IMR-90 (cell line): ENCODE data around the gene RNU6-9. TPM values are rescaled to one million over a fixed set of nuclear protein-coding genes. Genes with fewer than 3 reads are reported as not detected.

Experiments
- ATAC-seq: fragments of 200-7000 bp; cut with Tn5 transposase; 2 replicates; pipeline ENCODE4 v1.9.1; 2020; ENCODE audit warnings: low read depth, mild to moderate bottlenecking, moderate library complexity
- BruUV-seq: library from RNA; stranded (reverse); fragments of 400-500 nt; replicated peaks from 2 replicates; lab custom pipeline; 2021; lab: Mats Ljungman, UMichigan
- CTCF ChIA-PET: fragments of 300-600 bp; formaldehyde crosslinking; extraction: SDS; loops from one replicate; lab custom pipeline; 2021; ENCODE audit warnings: antibody characterized with exemption; lab: Yijun Ruan, JAX
- POLR2A ChIA-PET: fragments of 300-600 bp; sonication (Branson Sonifier 250); formaldehyde crosslinking; loops from one replicate; lab custom pipeline; 2022; ENCODE audit warnings: antibody characterized with exemption; ENCODE audit not compliant: unreplicated experiment; lab: Charles Lee
- DNase-seq: peaks from one replicate; pipeline ENCODE4 v3.0.0; 2013
- H2AFZ ChIP-seq: replicated peaks from 2 replicates; pipeline ENCODE3; 2013; ENCODE audit warnings: low read length, mild to moderate bottlenecking; ENCODE audit not compliant: poor library complexity
- H2AK5ac ChIP-seq: 2 replicates; pipeline ENCODE4 v1.6.1; 2013; ENCODE audit warnings: low read depth, low read length, inconsistent platforms
- H2AK9ac ChIP-seq: replicated peaks from 2 replicates; pipeline ENCODE3; 2013; ENCODE audit warnings: mild to moderate bottlenecking, low read depth, low read length, moderate library complexity; ENCODE audit not compliant: poor library complexity
- H2BK120ac ChIP-seq: 2 replicates; pipeline ENCODE4 v1.6.1; 2013; ENCODE audit warnings: low read depth, low read length, inconsistent platforms
- H2BK15ac ChIP-seq: 3 replicates; pipeline ENCODE4 v1.6.1; 2013; ENCODE audit warnings: low read depth, low read length, inconsistent platforms
- H2BK20ac ChIP-seq: 2 replicates; pipeline ENCODE4 v1.6.1; 2013; ENCODE audit warnings: low read depth, mild to moderate bottlenecking, inconsistent platforms, low read length, moderate library complexity
- H2BK5ac ChIP-seq: 2 replicates; pipeline ENCODE4 v1.6.1; 2013; ENCODE audit warnings: mild to moderate bottlenecking, low read depth, low read length, inconsistent platforms; ENCODE audit not compliant: poor library complexity, severe bottlenecking
- H3K14ac ChIP-seq: replicated peaks from 2 replicates; pipeline ENCODE4 v1.6.1; 2013; ENCODE audit warnings: low read depth, low read length, inconsistent platforms
- H3K18ac ChIP-seq: 2 replicates; pipeline ENCODE4 v1.6.1; 2013; ENCODE audit warnings: low read depth, low read length, control low read depth
- H3K23ac ChIP-seq: 2 replicates; pipeline ENCODE4 v1.6.1; 2013; ENCODE audit warnings: low read depth, low read length, inconsistent platforms
- H3K27ac ChIP-seq: 2 replicates; pipeline ENCODE4 v1.5.1; 2013; ENCODE audit warnings: mild to moderate bottlenecking, control low read depth, low read length; ENCODE audit not compliant: insufficient read depth
- H3K27me3 ChIP-seq: 2 replicates; pipeline ENCODE4 v1.6.1; 2013; ENCODE audit warnings: low read length; ENCODE audit not compliant: control insufficient read depth, insufficient read depth
- H3K36me3 ChIP-seq: 2 replicates; pipeline ENCODE4 v1.6.1; 2013; ENCODE audit warnings: low read length, mixed read lengths; ENCODE audit not compliant: control insufficient read depth, insufficient read depth
- H3K4ac ChIP-seq: 2 replicates; pipeline ENCODE4 v1.6.1; 2013; ENCODE audit warnings: low read depth, low read length, inconsistent platforms
- H3K4me1 ChIP-seq: 2 replicates; pipeline ENCODE4 v1.6.1; 2013; ENCODE audit warnings: low read length, mixed read lengths; ENCODE audit not compliant: control insufficient read depth, insufficient read depth
- H3K4me2 ChIP-seq: 2 replicates; pipeline ENCODE4 v1.6.1; 2013; ENCODE audit warnings: low read depth, mild to moderate bottlenecking, control low read depth, low read length, moderate library complexity
- H3K4me3 ChIP-seq: 2 replicates; pipeline ENCODE4 v1.5.1; 2013; ENCODE audit warnings: low read depth, mild to moderate bottlenecking, control low read depth, low read length, moderate library complexity; ENCODE audit not compliant: insufficient read depth
- H3K56ac ChIP-seq: 2 replicates; pipeline ENCODE4 v1.6.1; 2013; ENCODE audit warnings: low read length, inconsistent platforms; ENCODE audit not compliant: insufficient read depth; ENCODE audit errors: extremely low read depth
- H3K79me1 ChIP-seq, 2 experiments: 2 replicates each; pipeline ENCODE4 v1.6.1; 2013; ENCODE audit warnings: low read length in 2 of 2, inconsistent platforms in 1 of 2, low read depth in 1 of 2
- H3K9ac ChIP-seq: 2 replicates; pipeline ENCODE4 v1.6.1; 2013; ENCODE audit warnings: low read depth, low read length, control low read depth
- H3K9me1 ChIP-seq: 2 replicates; pipeline ENCODE4 v1.6.1; 2013; ENCODE audit warnings: low read length, inconsistent platforms; ENCODE audit not compliant: insufficient read depth
- H3K9me3 ChIP-seq: 2 replicates; pipeline ENCODE4 v1.6.1; 2013; ENCODE audit warnings: low read length; ENCODE audit not compliant: control insufficient read depth, insufficient read depth
- H4K20me1 ChIP-seq: 2 replicates; pipeline ENCODE4 v1.6.1; 2013; ENCODE audit warnings: low read length, inconsistent platforms; ENCODE audit not compliant: insufficient read depth
- H4K5ac ChIP-seq: 2 replicates; pipeline ENCODE4 v1.6.1; 2013; ENCODE audit warnings: mild to moderate bottlenecking, low read depth, low read length, control low read depth
- H4K8ac ChIP-seq, 2 experiments: 2 replicates each; pipeline ENCODE4 v1.6.1; 2013; ENCODE audit warnings: low read depth in 2 of 2, low read length in 2 of 2, control low read depth in 1 of 2, inconsistent platforms in 1 of 2
- H4K91ac ChIP-seq: 2 replicates; pipeline ENCODE4 v1.6.1; 2013; ENCODE audit warnings: low read depth, low read length, inconsistent platforms; ENCODE audit not compliant: insufficient read depth
- BHLHE40 ChIP-seq: fragments of 150-350 bp; IDR thresholded peaks from 2 replicates; pipeline ENCODE4 v1.6.1; 2016; ENCODE audit warnings: mild to moderate bottlenecking, low read depth, low read length
- CEBPB ChIP-seq: IDR thresholded peaks from 2 replicates; pipeline ENCODE4 v1.6.1; 2012; ENCODE audit warnings: low read depth, low read length, improper control_type of control experiment
- CHD1 ChIP-seq: IDR thresholded peaks from 2 replicates; pipeline ENCODE4 v1.6.1; 2012; ENCODE audit warnings: low read depth, low read length, improper control_type of control experiment
- FOS ChIP-seq: fragments of 150-350 bp; IDR thresholded peaks from 2 replicates; pipeline ENCODE4 v1.6.1; 2016; ENCODE audit warnings: low read depth, low read length
- MAFK ChIP-seq: IDR thresholded peaks from 2 replicates; pipeline ENCODE4 v1.6.1; 2012; ENCODE audit warnings: low read depth, low read length, improper control_type of control experiment
- MAZ ChIP-seq: IDR thresholded peaks from 2 replicates; pipeline ENCODE4 v1.6.1; 2012; ENCODE audit warnings: low read depth, mild to moderate bottlenecking, low read length, improper control_type of control experiment, moderate library complexity, borderline replicate concordance
- MXI1 ChIP-seq: IDR thresholded peaks from 2 replicates; pipeline ENCODE4 v1.6.1; 2012; ENCODE audit warnings: low read depth, mild to moderate bottlenecking, low read length, moderate library complexity, borderline replicate concordance
- NFE2L2 ChIP-seq: fragments of 150-350 bp; IDR thresholded peaks from 2 replicates; pipeline ENCODE4 v1.6.1; 2016; ENCODE audit warnings: low read depth, mild to moderate bottlenecking, low read length
- POLR2A ChIP-seq: IDR thresholded peaks from 2 replicates; pipeline ENCODE4 v1.6.1; 2012; ENCODE audit warnings: mild to moderate bottlenecking, low read depth, low read length
- RAD21 ChIP-seq: IDR thresholded peaks from 2 replicates; pipeline ENCODE4 v1.6.1; 2012; ENCODE audit warnings: low read length, improper control_type of control experiment
- RCOR1 ChIP-seq: IDR thresholded peaks from 2 replicates; pipeline ENCODE4 v1.6.1; 2012; ENCODE audit warnings: mild to moderate bottlenecking, low read length, improper control_type of control experiment; ENCODE audit not compliant: insufficient replicate concordance
- RFX5 ChIP-seq: IDR thresholded peaks from 2 replicates; pipeline ENCODE4 v1.8.0; 2012; ENCODE audit warnings: low read depth, mild to moderate bottlenecking, low read length, moderate library complexity
- SMC3 ChIP-seq: fragments of 150-350 bp; IDR thresholded peaks from 2 replicates; pipeline ENCODE4 v1.6.1; 2016; ENCODE audit warnings: low read depth, mild to moderate bottlenecking, antibody characterized with exemption, low read length, moderate library complexity
- WGBS, 2 experiments: methylation state at CpG; one replicate each; pipeline versions ENCODE4 v1.1.5 to v1.1.7; 2013; ENCODE audit warnings: missing lambda C conversion rate in 2 of 2; ENCODE audit not compliant: insufficient read length in 1 of 2; ENCODE audit errors: extremely low coverage in 2 of 2; 5-methylcytosine and 5-hydroxymethylcytosine counted together
- dilution Hi-C: fragments of 300-500 bp; cut with HindIII; formaldehyde crosslinking; loops from one replicate; pipeline ENCODE4 v1.14.3; 2018; ENCODE audit warnings: low sequenced_read_pairs; ENCODE audit not compliant: unreplicated experiment
- in situ Hi-C: fragments of 300-500 bp; cut with MboI; formaldehyde crosslinking; loops from 3 replicates; pipeline ENCODE4 v1.14.3; 2019; ENCODE audit warnings: low sequenced_read_pairs, inconsistent platforms, mixed read lengths
- intact Hi-C: fragments of 100-400 bp; cut with micrococcal nuclease; formaldehyde crosslinking; loops from 2 replicates; pipeline ENCODE4 v1.10.0; 2022
- polyA plus RNA-seq, 3 experiments: library from polyadenylated mRNA; depleted of rRNA; stranded (reverse); fragments of >200 nt; gene quantifications; 2 replicates each; pipeline ENCODE4 v1.2.3, GENCODE V29; 2012; ENCODE audit warnings: low replicate concordance in 1 of 3
- total RNA-seq: library from RNA; depleted of rRNA; stranded (reverse); fragments of >200 nt; gene quantifications from 2 replicates; pipeline ENCODE4 v1.2.3, GENCODE V29; 2012
- TF ChIP-seq, protein P1 (sequence below): fragments of 150-350 bp; IDR thresholded peaks from 2 replicates; pipeline ENCODE4 v1.6.1; 2016; ENCODE audit warnings: low read depth, mild to moderate bottlenecking, low read length, moderate library complexity, borderline replicate concordance
- TF ChIP-seq, protein P2 (sequence below): fragments of 150-350 bp; IDR thresholded peaks from 2 replicates; pipeline ENCODE4 v1.6.1; 2017; ENCODE audit warnings: mild to moderate bottlenecking, antibody characterized with exemption, low read length, low read depth
- TF ChIP-seq, protein P3 (sequence below): conservative IDR thresholded peaks from 2 replicates; pipeline ENCODE4 v1.5.1; 2012; ENCODE audit warnings: mild to moderate bottlenecking, low read depth, low read length, improper control_type of control experiment

RNU6-9 gene
- total and polyA plus RNA-seq, 2 of the 4 experiments (the other 2 are of a cell fraction) = not detected

DNA sequence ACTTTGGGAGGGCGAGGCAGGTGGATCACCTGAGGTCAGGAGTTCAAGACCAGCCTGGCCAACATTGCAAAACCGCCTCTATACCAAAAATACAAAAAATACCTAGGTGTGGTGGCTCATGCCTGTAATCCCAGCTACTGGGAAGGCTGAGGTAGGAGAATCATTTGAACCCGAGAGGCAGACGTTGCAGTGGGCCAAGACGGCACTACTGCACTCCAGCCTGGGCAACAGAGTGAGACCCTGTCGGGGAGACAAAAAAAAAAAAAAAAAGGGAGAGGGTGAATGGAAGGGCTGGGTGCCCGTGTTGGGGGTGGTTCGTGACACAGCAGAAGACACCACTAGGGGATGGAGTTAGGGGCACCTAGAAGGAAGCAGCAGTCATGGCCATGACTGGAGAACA lies 23.0 kb upstream of the RNU6-9 start:
- intact Hi-C loops = no loop called here

More for the DNA sequence above, 23.0 kb upstream of the RNU6-9 start:
- H3K18ac ChIP-seq = no peak overlapping the region
- H2BK20ac ChIP-seq = no peak overlapping the region; the same call in 1 of the 2 replicates
- H3K14ac ChIP-seq = no peak overlapping the region
- H3K79me1 ChIP-seq = peaks cover 7 to 22% of the 10 kb centered on the region in 2 experiments; a peak in 2 of 4 replicates
- in situ Hi-C loops = no loop called here
- ChIA-PET POLR2A (no interaction called here), CTCF (no interaction called here)
- no peaks in the 10 kb centered on the region; the same call in 1 of the 2 replicates for H3K9me1 ChIP-seq
- H2AFZ ChIP-seq = no peak overlapping the region
- peaks cover 16% of the 10 kb centered on the region for H4K20me1 ChIP-seq
- H2BK5ac ChIP-seq = peak overlapping the region; percentile 59
- dilution Hi-C loops = no loop called here
- BruUV-seq = no TSS peak
- H3K4me3 ChIP-seq = no peak overlapping the region
- H2AK9ac ChIP-seq = peak overlapping the region; percentile 24
- H3K23ac ChIP-seq = no peak overlapping the region
- no peak overlapping the region for H3K4ac ChIP-seq
- ATAC-seq (no peak), DNase-seq (no peak)
- TF ChIP-seq, protein P1, sequence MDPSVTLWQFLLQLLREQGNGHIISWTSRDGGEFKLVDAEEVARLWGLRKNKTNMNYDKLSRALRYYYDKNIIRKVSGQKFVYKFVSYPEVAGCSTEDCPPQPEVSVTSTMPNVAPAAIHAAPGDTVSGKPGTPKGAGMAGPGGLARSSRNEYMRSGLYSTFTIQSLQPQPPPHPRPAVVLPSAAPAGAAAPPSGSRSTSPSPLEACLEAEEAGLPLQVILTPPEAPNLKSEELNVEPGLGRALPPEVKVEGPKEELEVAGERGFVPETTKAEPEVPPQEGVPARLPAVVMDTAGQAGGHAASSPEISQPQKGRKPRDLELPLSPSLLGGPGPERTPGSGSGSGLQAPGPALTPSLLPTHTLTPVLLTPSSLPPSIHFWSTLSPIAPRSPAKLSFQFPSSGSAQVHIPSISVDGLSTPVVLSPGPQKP = no peak
- no peak for TF ChIP-seq CEBPB
- no peak for TF ChIP-seq RCOR1
- no peak for TF ChIP-seq RFX5
- no peak for TF ChIP-seq NFE2L2
- TF ChIP-seq, protein P2, sequence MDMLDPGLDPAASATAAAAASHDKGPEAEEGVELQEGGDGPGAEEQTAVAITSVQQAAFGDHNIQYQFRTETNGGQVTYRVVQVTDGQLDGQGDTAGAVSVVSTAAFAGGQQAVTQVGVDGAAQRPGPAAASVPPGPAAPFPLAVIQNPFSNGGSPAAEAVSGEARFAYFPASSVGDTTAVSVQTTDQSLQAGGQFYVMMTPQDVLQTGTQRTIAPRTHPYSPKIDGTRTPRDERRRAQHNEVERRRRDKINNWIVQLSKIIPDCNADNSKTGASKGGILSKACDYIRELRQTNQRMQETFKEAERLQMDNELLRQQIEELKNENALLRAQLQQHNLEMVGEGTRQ = no peak
- no peak for TF ChIP-seq MAZ
- no peak for TF ChIP-seq MXI1
- TF ChIP-seq RAD21 = no peak
- no peak for TF ChIP-seq MAFK
- no peak for TF ChIP-seq FOS
- TF ChIP-seq BHLHE40 = no peak
- TF ChIP-seq SMC3 = no peak
- no peak for TF ChIP-seq POLR2A
- no peak for TF ChIP-seq CHD1
- TF ChIP-seq, protein P3, sequence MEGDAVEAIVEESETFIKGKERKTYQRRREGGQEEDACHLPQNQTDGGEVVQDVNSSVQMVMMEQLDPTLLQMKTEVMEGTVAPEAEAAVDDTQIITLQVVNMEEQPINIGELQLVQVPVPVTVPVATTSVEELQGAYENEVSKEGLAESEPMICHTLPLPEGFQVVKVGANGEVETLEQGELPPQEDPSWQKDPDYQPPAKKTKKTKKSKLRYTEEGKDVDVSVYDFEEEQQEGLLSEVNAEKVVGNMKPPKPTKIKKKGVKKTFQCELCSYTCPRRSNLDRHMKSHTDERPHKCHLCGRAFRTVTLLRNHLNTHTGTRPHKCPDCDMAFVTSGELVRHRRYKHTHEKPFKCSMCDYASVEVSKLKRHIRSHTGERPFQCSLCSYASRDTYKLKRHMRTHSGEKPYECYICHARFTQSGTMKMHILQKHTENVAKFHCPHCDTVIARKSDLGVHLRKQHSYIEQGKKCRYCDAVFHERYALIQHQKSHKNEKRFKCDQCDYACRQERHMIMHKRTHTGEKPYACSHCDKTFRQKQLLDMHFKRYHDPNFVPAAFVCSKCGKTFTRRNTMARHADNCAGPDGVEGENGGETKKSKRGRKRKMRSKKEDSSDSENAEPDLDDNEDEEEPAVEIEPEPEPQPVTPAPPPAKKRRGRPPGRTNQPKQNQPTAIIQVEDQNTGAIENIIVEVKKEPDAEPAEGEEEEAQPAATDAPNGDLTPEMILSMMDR = no peak
- peaks cover 22% of the 10 kb centered on the region for H3K4me1 ChIP-seq
- H3K27me3 ChIP-seq = no peaks in the 10 kb centered on the region
- H3K27ac ChIP-seq = peak overlapping the region; percentile 67
- H2BK120ac ChIP-seq = no peak overlapping the region
- H3K56ac ChIP-seq = no peak overlapping the region
- no peak overlapping the region for H3K9ac ChIP-seq
- no peak overlapping the region for H4K5ac ChIP-seq
- 0 out of 3 replicates have a peak overlapping the region, but pooled peaks have one; percentile 53 for H2BK15ac ChIP-seq
- no peaks in the 10 kb centered on the region for H3K9me3 ChIP-seq
- no peak overlapping the region; a peak in 1 of 4 replicates for H4K8ac ChIP-seq
- peak overlapping the region; percentile 93 for H2AK5ac ChIP-seq
- H4K91ac ChIP-seq = no peak overlapping the region
- 94% methylated on average over 6 of the region's 8 CpGs; no CpG with 5 or more reads in 1 of the 2 experiments for WGBS, 2 experiments
- no peak overlapping the region for H3K4me2 ChIP-seq
- H3K36me3 ChIP-seq = peaks cover 28% of the 10 kb centered on the region
